ENCODE results near the gene UBAC1.

DNA sequence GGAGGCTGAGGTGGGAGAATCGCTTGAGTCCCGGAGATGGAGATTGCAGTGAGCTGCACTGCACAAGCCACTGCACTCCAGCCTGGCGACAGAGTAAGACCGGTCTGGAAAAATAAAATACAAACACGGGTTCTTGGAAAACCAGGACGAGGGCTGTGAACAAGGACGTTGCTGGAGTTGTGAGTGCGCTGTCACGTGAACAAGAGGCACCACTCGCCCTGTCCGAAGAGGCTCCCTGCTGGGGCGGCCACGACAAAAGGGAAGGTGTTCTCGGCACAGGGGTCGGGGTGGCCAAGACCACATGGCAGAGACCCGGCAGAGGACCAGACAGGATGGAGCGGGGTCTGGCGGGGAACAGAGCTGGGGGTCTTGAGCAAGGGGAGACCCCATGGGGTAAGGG, 30.6 kb upstream of the UBAC1 start:
- TF ChIP-seq, protein P1, sequence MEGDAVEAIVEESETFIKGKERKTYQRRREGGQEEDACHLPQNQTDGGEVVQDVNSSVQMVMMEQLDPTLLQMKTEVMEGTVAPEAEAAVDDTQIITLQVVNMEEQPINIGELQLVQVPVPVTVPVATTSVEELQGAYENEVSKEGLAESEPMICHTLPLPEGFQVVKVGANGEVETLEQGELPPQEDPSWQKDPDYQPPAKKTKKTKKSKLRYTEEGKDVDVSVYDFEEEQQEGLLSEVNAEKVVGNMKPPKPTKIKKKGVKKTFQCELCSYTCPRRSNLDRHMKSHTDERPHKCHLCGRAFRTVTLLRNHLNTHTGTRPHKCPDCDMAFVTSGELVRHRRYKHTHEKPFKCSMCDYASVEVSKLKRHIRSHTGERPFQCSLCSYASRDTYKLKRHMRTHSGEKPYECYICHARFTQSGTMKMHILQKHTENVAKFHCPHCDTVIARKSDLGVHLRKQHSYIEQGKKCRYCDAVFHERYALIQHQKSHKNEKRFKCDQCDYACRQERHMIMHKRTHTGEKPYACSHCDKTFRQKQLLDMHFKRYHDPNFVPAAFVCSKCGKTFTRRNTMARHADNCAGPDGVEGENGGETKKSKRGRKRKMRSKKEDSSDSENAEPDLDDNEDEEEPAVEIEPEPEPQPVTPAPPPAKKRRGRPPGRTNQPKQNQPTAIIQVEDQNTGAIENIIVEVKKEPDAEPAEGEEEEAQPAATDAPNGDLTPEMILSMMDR (conservative IDR thresholded peaks at IDR 0.05): no peak
- TF ChIP-seq ZFX (IDR thresholded peaks at IDR 0.05): no peak
